ENCODE results near the gene TNFRSF12A.
"Not testable (repeated sequence)": the region's sequence is repeated elsewhere in the genome, so short reads cannot be mapped to it uniquely, and the experiment has no call there.

GRCh38 chr16:3069146-3069545, 49.0 kb downstream of the TNFRSF12A start:
- not testable (repeated sequence) for TF ChIP-seq CTCF, POLR2A (IDR thresholded peaks at IDR 0.05)
